Cardiac fibroblast (primary cell): Measurements from ENCODE around the gene STK32C.
"Not testable (repeated sequence)": the region's sequence is repeated elsewhere in the genome, so short reads cannot be mapped to it uniquely, and the experiment has no call there.

Experiments
- DNase-seq, 2 donors: peaks; one replicate each; pipeline versions ENCODE4 v3.0.0 to v3.0.0-alpha.2; 2010; ENCODE audit warnings: low read depth in 2 of 2
- H3K4me3 ChIP-seq, 2 donors: replicated peaks in 1 of 2; 1 replicate in 1 of 2; 2 replicates in 1 of 2; pipeline ENCODE4 v1.5.1; 2011; ENCODE audit warnings: low read depth in 2 of 2, low read length in 2 of 2, mild to moderate bottlenecking in 2 of 2, moderate library complexity in 1 of 2
- TF ChIP-seq, protein P1 (sequence below): IDR thresholded peaks from one replicate; pipeline ENCODE4 v1.5.1; 2011; ENCODE audit warnings: low read depth, mild to moderate bottlenecking, low read length, inconsistent platforms

Gene STK32C

DNA sequence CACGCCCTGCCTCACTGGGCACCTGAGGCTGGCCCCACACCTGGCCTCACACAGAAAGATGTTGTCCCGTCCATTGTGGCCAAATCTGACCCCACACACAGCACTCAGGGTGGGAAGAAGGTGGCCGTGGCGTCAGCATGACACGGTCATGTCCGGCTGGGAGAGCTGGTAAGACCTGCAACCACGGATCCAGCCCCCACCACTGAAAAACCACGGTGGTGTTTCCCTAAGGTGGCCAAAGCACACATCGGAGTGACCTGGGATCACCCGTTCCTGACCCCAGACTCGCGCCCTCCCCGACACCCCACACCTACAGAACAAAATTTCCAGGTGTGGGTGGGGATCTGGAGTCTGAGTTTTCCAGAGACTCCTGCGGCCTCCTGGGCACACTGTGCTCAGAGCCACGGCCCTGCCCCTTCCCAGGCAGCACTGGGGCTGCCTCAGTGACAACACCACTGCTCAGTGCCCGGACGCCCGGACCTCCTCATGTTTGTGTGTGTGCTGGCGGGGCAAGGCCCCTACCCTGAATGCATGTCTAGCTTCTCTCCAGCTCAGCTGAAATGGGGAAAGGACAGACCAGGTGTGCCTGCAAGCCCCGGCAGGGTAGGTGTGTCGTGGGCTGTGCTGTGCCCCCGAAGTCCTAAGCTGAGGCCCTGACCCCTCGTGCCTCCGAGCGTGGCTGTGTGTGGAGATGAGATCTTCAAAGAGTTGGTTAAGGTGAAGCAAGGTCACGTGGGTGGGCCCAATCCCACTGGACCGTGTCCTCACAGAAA, 36.1 kb downstream of the STK32C start:
- TF ChIP-seq, protein P1, sequence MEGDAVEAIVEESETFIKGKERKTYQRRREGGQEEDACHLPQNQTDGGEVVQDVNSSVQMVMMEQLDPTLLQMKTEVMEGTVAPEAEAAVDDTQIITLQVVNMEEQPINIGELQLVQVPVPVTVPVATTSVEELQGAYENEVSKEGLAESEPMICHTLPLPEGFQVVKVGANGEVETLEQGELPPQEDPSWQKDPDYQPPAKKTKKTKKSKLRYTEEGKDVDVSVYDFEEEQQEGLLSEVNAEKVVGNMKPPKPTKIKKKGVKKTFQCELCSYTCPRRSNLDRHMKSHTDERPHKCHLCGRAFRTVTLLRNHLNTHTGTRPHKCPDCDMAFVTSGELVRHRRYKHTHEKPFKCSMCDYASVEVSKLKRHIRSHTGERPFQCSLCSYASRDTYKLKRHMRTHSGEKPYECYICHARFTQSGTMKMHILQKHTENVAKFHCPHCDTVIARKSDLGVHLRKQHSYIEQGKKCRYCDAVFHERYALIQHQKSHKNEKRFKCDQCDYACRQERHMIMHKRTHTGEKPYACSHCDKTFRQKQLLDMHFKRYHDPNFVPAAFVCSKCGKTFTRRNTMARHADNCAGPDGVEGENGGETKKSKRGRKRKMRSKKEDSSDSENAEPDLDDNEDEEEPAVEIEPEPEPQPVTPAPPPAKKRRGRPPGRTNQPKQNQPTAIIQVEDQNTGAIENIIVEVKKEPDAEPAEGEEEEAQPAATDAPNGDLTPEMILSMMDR: no peak
- DNase-seq: no peak
- no peak overlapping the region for H3K4me3 ChIP-seq

DNA sequence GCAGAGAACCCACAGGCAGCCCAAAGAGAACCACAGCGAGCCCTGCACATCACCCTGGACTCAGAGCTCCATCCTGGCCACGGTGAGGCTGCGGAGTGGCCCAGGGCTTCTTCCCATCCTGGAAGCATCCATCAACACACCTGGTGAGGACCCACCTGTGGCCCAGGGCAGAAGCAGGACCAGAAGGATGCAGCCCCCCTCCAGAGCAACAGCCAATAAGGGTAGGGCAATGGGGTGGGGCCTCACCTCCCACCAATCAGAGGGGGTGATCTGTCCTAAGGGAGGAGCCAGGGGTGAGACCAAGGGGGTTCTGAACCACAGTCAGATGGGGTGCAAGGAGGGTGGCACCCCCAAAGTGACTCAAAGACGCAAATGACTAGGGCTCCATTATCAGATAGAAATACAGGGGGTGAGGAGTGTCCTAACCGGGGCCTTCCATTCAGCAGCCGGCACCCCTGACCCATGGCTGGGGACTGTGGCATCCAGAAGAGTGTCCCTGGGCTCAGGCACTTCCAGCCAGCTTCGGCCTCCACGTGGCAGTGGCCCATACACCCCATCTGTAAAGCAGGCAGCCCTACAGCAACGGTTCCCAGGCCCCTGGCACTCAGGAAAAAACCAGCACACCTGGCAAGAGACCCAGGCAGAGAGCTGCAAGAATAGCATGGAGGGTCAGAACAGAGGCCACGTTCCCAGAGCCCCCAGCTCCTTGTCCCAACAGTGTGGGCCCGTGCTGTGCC, 36.9 kb downstream of the STK32C start:
- TF ChIP-seq, protein P1: no peak
- no peak overlapping the region for H3K4me3 ChIP-seq
- DNase-seq: no peak

DNA sequence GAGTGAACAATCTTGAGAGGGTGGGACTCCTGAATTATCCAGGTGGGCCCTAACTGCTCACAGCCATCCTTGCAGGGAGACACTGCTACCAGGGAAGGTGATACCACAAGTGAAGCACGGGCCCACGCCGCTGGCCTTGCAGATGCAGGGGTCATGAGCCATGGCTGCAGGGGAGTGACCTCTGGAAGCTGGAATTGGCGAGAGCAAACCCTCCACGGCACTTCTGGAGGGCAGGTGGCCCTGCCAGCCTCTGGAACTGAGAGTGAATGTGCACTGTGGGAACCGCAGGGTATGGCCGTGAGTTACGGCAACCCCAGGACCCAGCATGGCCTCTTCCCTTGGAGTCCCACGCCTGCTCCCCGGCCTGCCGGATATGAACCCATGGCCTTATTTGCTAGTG, 37.5 kb downstream of the STK32C start:
- H3K4me3 ChIP-seq: no peak overlapping the region
- TF ChIP-seq, protein P1: no peak
- DNase-seq: no peak

DNA sequence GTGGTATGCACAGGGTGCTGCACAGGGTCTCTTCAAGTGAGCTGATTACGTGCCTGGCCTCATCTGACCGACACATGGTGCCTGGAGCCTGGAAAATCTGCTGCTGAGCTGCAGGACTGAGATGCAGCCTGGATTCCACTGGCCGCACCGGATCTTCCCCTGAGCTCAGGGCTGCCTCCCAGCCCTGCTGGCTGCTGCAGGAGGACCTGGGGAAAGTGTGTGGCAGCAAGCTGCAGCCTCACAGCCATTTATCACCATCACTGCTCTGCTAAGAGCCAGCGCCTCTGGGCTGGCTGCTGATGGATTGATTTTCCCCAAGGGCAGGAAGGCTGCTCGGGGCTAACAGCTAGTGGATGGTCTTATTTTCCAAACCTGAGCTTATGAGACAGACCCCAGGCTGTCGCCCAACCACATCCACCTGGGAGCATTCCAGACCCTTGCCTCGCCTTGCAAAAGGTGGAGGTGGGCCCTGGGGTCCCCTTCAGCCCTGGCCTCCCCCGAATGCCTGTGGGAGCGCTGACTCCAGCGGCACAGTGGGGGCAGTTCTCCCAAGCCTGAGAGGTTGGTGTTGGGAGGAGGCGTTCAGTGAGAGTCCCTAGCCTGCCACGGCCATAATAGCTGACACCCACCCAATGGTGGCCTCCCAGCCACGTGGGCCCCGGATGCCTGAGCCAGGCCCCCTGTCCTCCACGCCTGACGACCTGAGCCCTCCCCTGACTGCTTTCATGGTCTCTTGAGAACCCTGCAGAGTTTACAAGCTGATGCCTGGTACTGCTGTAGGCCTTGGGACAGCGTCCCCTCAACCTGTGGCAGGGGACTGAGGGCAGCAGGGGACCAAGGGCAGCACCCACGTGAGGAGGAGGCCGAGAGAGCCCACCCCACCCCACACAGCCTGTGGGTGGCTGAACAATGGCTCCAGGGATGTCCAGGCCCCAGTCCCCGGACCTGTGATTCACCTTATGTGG, 38.2 kb downstream of the STK32C start:
- no peak overlapping the region for H3K4me3 ChIP-seq
- DNase-seq: no peak
- TF ChIP-seq, protein P1: no peak

DNA sequence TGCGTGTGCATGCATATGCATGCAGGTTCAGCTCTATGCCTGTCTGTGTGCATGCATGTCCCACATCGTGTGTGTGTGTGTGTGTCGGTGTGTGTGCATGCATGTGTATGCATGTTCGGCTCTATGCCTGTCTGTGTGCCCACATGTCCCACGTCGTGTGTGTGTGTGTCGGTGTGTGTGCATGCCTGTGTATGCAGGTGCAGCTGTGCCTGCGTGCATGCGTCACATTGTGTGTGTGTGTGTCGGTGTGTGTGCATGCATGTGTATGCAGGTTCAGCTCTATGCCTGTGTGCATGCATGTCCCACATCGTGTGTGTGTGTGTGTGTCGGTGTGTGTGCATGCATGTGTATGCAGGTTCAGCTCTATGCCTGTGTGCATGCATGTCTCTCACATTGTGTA, 39.8 kb downstream of the STK32C start:
- not testable (repeated sequence) for DNase-seq, H3K4me3 ChIP-seq

DNA sequence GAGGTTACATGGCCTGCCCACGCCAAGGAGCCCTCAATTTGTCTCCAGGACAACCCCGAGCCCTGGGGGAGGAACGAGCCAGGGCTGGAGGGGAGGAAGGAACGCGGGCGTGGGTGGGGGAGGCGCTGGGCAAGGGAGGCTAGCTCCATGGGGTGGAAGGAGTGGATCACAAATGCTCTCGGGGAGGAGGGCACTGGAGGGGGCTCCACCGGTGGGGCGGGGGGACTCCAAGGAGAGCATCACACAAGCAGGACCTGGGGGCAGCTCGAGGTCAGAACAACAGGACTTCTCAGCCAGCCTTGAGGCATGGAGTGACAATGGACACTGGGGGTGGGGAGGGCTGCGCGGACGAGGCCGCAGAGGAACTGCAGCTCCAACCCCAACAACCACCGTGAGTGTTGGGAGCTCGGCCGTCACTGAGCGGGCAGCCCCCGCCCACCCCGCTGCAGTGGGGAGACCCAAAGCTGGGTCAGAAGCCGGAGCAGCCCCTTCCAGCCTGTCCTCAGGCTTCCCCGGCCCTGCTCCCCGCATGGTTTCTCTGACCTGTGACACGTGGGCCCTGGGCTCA, 41.1 kb downstream of the STK32C start:
- H3K4me3 ChIP-seq: no peak overlapping the region
- TF ChIP-seq, protein P1: no peak
- DNase-seq: no peak
